HTR-8/SVneo (cell line): ENCODE results near the gene PIP4P1.
"Not testable (repeated sequence)": the region's sequence is repeated elsewhere in the genome, so short reads cannot be mapped to it uniquely, and the experiment has no call there.

Source experiments
- DNase-seq: peaks from one replicate; pipeline ENCODE4 v3.0.0; 2011; ENCODE audit warnings: low spot score, mixed read lengths; ENCODE audit not compliant: insufficient read length
- FAIRE-seq: peaks from 2 replicates; lab custom pipeline; 2011; peaks lifted over from hg19 to GRCh38; lab: Jason Lieb, UNC

The PIP4P1 gene

GRCh38 chr14:20477211-20477876, 16.1 kb upstream of the PIP4P1 start:
- FAIRE-seq (no peak), DNase-seq (no peak)

- FAIRE-seq (no peak), DNase-seq (no peak)
These were observed 15.5 kb upstream of the PIP4P1 start for GRCh38 chr14:20476776-20477175.

- DNase-seq (no peak), FAIRE-seq (no peak)
These were observed 11.4 kb upstream of the PIP4P1 start for GRCh38 chr14:20472536-20473169.

GRCh38 chr14:20470603-20470901, 9.3 kb upstream of the PIP4P1 start:
- DNase-seq (no peak), FAIRE-seq (no peak)

- FAIRE-seq (no peak), DNase-seq (no peak)
These were observed 8.8 kb upstream of the PIP4P1 start for GRCh38 chr14:20469890-20470602.

GRCh38 chr14:20469242-20469889, 8.1 kb upstream of the PIP4P1 start, which contains the start of gene PNP:
Gene PNP (plus strand): TSS chr14:20469406. CDS start chr14:20469525, 119 bp downstream.
- DNase-seq (peak; percentile 84), FAIRE-seq (no peak)

- FAIRE-seq (no peak), DNase-seq (no peak)
These were observed 7.6 kb upstream of the PIP4P1 start for GRCh38 chr14:20468764-20469241.

GRCh38 chr14:20460458-20461224, 593 bp downstream of the PIP4P1 start:
- DNase-seq (no peak), FAIRE-seq (no peak)

GRCh38 chr14:20458031-20458789, 3.0 kb downstream of the PIP4P1 start:
- FAIRE-seq: no peak

GRCh38 chr14:20456971-20457370, 4.3 kb downstream of the PIP4P1 start:
- DNase-seq: no peak
- no peak for FAIRE-seq

More at GRCh38 chr14:20458031-20458789, 3.0 kb downstream of the PIP4P1 start:
- no peak for DNase-seq

GRCh38 chr14:20455355-20456300, 5.6 kb downstream of the PIP4P1 start:
- DNase-seq (no peak), FAIRE-seq (no peak)

GRCh38 chr14:20454516-20455354, 6.5 kb downstream of the PIP4P1 start, which contains the start of the genes APEX1 and OSGEP:
Gene APEX1 (plus strand): TSS chr14:20455226. CDS start chr14:20455646, 420 bp downstream.
Gene OSGEP (minus strand): TSS chr14:20454812. CDS start chr14:20454683, 129 bp downstream.
- FAIRE-seq: peak; percentile 93

GRCh38 chr14:20452831-20453230, 8.4 kb downstream of the PIP4P1 start:
- not testable (repeated sequence) for DNase-seq, FAIRE-seq

More at GRCh38 chr14:20454516-20455354, 6.5 kb downstream of the PIP4P1 start, which contains the start of the genes APEX1 and OSGEP:
- DNase-seq: peak; percentile 93

GRCh38 chr14:20446889-20447288, 14.3 kb downstream of the PIP4P1 start:
- FAIRE-seq: no peak

GRCh38 chr14:20443650-20444049, 17.6 kb downstream of the PIP4P1 start:
- not testable (repeated sequence) for DNase-seq, FAIRE-seq

More at GRCh38 chr14:20446889-20447288, 14.3 kb downstream of the PIP4P1 start:
- no peak for DNase-seq

GRCh38 chr14:20441461-20441860, 19.8 kb downstream of the PIP4P1 start:
- FAIRE-seq (no peak), DNase-seq (no peak)

GRCh38 chr14:20440882-20441281, 20.4 kb downstream of the PIP4P1 start:
- DNase-seq (no peak), FAIRE-seq (no peak)
